ENCODE results near the gene C1orf159.
A peak's percentile ranks its signal among the peaks of the same experiment; 100 is the strongest.
"Not testable (repeated sequence)": the region's sequence is repeated elsewhere in the genome, so short reads cannot be mapped to it uniquely, and the experiment has no call there.

C1orf159 gene

GRCh38 chr1:1115786-1116700 is at the start of gene C1orf159:
Gene C1orf159, minus strand, starts transcription at chr1:1116089. Its CDS starts 24,546 bp downstream, at chr1:1091543.
- DNase-seq = peak; percentile 81

GRCh38 chr1:1165485-1165884 is 49.6 kb upstream of the C1orf159 start:
- DNase-seq = no peak

- DNase-seq = no peak
These were observed 49.0 kb upstream of the C1orf159 start for GRCh38 chr1:1164701-1165451.

DNA sequence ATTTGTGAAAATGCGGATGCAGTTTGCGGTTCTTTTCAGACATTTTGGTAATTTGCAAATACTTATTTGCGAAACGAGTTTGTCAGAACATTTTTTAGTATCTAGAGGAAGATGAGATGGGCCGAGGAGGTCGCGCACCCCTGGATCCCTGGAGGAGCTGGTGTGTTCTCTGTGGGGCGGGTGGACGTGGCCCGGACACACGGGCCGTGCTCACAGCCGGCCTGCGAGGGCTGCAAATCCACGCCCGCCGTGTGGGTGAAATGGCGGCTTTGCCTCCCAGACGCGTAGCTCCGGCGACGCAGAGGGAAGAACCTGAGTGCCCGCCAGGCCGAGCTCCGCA is 48.4 kb upstream of the C1orf159 start:
- DNase-seq = no peak

DNA sequence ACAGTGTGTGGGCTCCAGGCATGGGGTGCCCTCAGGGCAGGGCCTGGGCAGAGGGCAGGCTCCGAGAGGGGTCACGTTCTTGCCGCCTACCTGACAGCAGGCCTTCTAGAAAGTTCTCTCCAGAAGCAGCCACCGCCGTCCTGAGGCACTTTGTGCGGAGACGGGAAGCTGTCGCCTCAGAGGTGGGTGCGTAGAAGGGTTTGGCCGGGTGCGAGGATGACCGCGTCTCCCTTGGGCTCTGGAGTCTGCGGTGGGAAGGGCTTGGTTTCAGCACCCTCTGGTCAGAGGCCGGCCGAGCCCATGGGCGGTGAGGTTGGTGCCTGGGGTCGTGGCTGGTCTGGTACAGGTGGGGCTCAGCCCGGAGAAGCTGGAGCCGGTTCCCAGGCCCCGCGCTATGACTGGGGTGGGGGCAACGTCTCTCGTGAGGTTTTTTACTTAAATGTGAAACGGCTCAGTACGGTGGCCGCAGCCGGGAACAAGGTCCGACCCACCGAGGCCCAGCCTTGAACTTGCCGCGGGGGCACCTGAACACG is 47.7 kb upstream of the C1orf159 start:
- no peak for DNase-seq

DNA sequence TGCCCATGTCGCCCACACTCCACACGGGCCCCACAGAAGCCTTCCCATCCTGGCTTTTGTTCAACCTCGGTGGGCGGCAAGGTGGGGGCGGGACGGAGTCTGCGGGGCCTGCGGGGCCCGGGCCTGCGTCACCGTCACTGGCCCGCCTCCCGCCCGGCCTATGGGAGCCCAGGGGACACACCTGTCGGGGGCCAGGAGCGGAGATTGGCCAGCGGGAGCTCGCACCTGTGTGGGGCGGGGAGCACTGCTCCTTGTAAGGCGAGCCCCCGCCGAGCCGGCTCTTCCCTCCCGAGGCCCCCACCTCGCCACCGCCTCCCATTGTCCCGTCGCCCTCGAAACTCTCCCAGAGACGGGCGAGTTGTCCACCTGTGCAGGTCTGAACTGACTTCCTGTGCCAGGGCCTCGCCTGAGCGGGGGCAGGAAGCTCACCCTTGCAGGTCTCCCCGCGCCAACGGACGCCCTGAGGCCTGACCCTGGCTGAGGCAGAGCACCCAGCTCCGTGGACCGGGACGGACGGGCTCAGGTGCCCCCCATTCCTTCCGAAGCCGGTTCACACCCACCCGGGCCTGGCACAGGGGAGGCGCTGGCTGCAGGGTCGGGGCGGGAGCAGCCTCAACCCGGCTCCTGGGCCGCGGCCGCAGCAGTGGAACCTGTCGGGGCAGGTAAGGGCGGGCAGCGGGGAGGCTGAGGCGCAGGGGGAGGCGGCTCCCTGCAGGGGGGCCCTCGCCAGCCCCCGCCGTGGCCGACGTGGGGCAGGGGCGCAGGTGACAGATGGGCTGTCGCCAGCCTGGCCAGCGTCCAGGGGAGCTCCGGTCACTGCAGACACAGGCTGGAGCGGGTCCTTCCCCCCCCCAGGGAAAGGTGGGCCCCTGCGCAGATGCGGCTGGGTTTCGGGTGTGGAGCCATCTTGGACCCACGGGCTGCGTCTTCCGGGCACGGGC is 47.0 kb upstream of the C1orf159 start:
- DNase-seq = peak; percentile 81

DNA sequence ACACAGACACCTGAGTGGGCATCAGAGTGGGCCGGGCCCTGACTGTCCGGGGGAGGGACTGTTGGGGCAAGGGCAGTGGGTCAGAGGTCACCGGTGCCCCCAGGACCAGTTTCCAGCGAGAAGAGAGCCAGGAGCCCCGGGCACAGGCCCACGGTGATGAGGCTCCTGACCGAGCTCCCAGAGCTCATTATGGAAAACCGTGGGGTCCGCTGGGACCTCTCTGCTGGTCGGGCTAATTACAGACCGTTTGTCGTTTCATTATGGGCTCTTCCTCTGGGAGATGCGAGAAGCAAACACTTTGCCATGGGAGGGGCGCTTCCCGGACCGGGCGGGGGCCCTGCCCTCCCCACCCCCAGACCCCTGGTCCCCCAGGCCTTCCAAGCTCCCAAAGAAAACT is 45.8 kb upstream of the C1orf159 start:
- DNase-seq = no peak

- no peak for DNase-seq
These were observed 45.3 kb upstream of the C1orf159 start for GRCh38 chr1:1161078-1161682.

DNA sequence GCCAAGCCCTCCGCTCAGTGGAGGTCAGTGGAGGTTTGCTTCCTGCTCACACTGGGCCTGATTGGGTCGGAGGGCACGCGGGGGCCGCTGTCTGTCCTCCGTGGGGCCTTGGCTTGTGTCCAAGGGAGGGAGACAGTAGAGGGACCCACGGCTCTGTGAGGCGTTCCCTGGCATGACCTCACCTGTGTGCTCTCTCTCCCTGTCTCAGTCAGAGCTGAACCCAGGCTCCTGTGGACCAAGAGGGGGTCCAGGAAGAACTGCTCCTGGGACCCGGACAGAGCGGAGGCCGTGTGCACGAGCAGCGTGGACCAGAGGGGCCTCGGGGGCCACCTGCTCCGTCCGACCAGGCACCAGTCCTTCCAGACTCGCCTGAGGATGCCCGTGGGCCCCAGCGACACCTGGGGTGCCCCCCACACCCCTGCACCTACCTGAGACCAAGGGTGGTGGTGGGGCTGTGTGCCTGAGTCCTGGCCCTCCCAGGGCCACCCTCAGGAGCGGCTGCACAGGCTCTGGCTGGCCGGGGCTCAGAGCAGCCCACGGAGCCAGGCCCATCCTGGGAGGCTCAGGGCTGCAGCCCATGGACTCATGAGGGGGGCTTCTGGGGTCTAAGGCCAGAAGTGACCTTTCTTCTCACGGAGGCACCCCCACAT is 44.5 kb upstream of the C1orf159 start:
- no peak for DNase-seq

- DNase-seq = no peak
These were observed 42.2 kb upstream of the C1orf159 start for GRCh38 chr1:1157914-1158710.

DNA sequence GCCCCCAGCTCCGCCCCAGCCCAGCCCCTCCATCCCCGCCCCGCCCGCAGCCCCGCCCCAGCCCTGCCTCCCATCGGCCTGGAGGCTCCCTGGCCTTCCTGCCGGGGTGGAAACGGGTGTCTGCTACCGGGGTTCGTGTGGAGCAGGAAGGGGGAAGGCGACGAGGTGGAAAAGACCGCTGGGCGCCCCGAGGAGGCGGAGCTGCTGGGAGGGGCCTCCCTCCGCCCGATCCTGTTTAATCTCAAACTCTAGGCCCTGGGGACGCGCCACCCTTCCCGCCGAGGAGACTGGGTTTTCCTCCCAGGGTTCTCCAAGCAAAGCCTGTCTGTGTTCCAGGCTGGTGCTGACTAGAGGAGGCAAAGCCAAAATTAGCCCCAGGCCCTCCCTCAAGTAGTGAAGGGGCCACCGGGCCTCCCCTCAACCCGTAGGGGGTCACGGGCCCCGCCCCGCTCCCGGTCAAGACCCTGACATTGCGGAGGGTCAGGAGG is 41.6 kb upstream of the C1orf159 start:
- DNase-seq = peak; percentile 62

- DNase-seq = no peak
These were observed 41.1 kb upstream of the C1orf159 start for GRCh38 chr1:1157033-1157365.

DNA sequence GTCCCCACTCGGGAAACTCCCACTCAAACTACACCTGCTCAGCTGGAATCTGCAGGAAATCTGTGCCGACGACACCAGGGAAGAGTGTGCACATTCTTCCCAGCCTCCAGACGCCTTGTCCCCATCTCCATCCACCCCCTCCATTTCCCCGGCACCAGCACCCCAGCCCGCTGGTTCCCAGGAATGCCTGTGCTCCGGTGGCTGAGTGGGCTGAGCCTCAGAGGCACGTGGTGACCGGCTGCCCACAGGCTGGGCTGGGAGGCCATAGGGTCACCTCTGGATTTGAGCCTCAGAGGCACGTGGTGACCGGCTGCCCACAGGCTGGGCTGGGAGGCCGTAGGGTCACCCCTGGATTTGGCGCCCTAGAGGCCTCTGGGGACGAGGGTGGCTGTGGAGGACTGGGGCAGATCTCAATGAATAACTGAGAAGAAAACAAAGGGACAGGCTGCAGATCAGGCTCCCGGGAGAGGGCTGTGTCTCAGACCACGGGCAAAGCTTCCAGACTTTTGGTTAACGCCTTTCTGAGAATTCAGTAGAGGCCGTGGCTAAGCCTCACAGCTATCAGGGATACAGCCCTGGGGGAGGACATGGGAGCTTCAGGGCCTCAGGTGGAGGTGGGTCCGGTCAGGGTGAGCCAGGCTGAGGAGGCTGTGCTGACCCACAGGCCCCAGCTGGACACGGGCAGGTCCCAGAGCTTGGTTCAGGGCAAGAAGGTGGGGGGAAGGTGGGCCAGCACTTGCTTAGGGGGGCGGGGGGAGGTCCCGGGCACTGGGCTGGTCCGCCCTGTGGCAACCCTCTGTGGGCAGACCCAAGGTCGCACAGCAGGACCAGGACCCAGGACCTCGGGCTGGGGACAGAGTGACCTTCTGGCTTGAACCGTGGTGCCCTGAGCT is 40.5 kb upstream of the C1orf159 start:
- no peak for DNase-seq

GRCh38 chr1:1155258-1155657 is 39.4 kb upstream of the C1orf159 start:
- DNase-seq = no peak

DNA sequence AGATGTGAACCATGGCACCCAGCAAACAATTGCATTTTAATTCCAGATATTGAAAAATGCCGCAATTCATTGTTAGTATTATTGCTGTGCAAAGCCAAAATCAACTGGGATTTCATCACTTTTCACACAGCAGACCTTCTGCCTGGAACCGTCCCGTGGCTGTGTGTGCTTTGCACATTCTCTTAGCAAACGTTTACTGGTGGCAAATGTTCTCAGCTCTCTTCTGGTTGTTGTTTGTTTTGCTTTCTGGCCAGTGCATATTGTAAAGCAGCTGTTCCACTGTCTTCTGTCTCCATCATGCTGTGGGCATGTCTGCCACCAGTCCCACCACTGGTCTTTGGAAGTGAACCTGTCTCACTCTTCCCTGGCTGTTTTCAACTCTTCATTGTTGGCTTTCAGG is 38.0 kb upstream of the C1orf159 start:
- no peak for DNase-seq

DNA sequence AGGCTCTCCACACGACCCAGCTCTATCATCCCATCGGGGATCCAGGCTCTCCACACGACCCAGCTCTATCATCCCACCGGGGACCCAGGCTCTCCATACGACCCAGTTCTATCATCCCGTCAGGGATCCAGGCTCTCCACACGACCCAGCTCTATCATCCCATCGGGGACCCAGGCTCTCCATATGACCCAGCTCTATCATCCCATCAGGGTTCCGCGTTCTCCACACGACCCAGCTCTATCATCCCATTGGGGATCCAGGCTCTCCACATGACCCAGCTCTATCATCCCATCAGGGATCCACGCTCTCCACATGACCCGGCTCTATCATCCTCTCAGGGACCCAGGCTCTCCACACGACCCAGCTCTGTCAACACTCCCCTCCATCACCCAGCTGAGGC is 37.3 kb upstream of the C1orf159 start:
- DNase-seq = not testable (repeated sequence)

GRCh38 chr1:1152431-1152830 is 36.5 kb upstream of the C1orf159 start:
- not testable (repeated sequence) for DNase-seq

GRCh38 chr1:1151306-1151705 is 35.4 kb upstream of the C1orf159 start:
- DNase-seq = no peak

DNA sequence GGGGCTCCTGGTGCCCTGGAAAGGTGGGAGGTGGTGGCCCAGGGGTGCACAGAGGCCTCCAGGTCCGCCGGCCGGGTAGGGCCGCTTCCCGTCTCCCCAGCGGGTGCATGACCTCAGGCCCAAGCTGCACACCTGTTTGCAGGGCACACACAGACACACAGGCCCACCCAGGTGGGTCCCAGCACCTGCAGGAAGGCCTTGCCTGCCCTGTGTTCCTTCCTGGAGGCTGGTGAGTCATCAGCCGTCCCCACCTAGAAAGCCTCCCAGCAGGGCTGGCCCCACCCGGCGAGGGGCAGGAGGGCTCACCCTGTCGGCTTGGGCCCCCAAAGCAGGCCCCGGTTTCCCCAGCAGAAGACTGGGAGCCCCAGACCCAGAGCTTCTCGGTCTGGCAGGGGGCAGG is 34.2 kb upstream of the C1orf159 start:
- no peak for DNase-seq

DNA sequence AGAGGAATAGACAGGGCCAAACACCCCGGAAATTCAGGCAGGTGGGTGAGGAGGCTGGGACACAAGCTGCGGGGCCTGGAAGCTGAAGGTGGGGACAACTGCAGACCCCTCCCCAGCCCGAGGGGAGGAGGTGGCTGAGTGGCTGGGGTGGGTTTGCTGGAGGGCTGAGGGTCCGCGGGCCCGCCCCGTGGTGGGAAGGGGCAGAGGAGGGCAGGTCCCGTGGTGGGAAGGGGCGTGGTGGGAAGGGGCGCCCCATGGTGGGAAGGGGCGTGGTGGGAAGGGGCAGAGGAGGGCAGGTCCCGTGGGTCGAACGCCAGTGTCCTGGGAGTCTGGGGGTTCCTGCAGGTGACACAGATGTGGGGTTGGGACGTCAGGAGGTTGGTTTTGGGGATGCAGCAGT is 33.5 kb upstream of the C1orf159 start:
- no peak for DNase-seq
